ENCODE results near the gene ARHGAP44.
A peak's percentile ranks its signal among the peaks of the same experiment; 100 is the strongest.

The ARHGAP44 gene

GRCh38 chr17:12995106-12995895 lies 206.0 kb downstream of the ARHGAP44 start:
- Mint-ChIP-seq H3K4me3 (no peak overlapping the region), H3K9me3 (no peaks in the 10 kb centered on the region), H3K27me3 (no peaks in the 10 kb centered on the region), H3K36me3 (ENCODE audit: low read depth) (peaks cover 100% of the 10 kb centered on the region), H3K27ac (peak overlapping the region; percentile 17), H3K4me1 (ENCODE audit: low read depth) (no peaks in the 10 kb centered on the region)
- no peak for DNase-seq

- Mint-ChIP-seq H3K27ac (no peak overlapping the region), H3K4me1 (ENCODE audit: low read depth) (no peaks in the 10 kb centered on the region), H3K9me3 (no peaks in the 10 kb centered on the region), H3K27me3 (no peaks in the 10 kb centered on the region), H3K4me3 (no peak overlapping the region), H3K36me3 (ENCODE audit: low read depth) (peaks cover 100% of the 10 kb centered on the region)
- DNase-seq = no peak
Measured at GRCh38 chr17:12995896-12996295, 206.6 kb downstream of the ARHGAP44 start.

- Mint-ChIP-seq H3K9me3 (no peaks in the 10 kb centered on the region), H3K36me3 (ENCODE audit: low read depth) (peaks cover 99% of the 10 kb centered on the region), H3K27me3 (no peaks in the 10 kb centered on the region), H3K4me1 (ENCODE audit: low read depth) (no peaks in the 10 kb centered on the region), H3K27ac (no peak overlapping the region), H3K4me3 (no peak overlapping the region)
- no peak for DNase-seq
Measured at GRCh38 chr17:12996357-12996756, 207.1 kb downstream of the ARHGAP44 start.

- Mint-ChIP-seq H3K4me3 (no peak overlapping the region), H3K36me3 (ENCODE audit: low read depth) (peaks cover 93% of the 10 kb centered on the region), H3K4me1 (ENCODE audit: low read depth) (no peaks in the 10 kb centered on the region), H3K27me3 (no peaks in the 10 kb centered on the region), H3K9me3 (no peaks in the 10 kb centered on the region), H3K27ac (no peak overlapping the region)
- no peak for DNase-seq
Measured at GRCh38 chr17:12996941-12997340, 207.6 kb downstream of the ARHGAP44 start.

GRCh38 chr17:12998461-12998860 lies 209.2 kb downstream of the ARHGAP44 start:
- Mint-ChIP-seq H3K27me3 (no peaks in the 10 kb centered on the region), H3K27ac (no peak overlapping the region), H3K9me3 (no peaks in the 10 kb centered on the region), H3K4me1 (ENCODE audit: low read depth) (no peaks in the 10 kb centered on the region), H3K36me3 (ENCODE audit: low read depth) (peaks cover 78% of the 10 kb centered on the region), H3K4me3 (no peak overlapping the region)
- DNase-seq = no peak

GRCh38 chr17:12998874-12999273 lies 209.6 kb downstream of the ARHGAP44 start:
- no peak overlapping the region for H3K27ac Mint-ChIP-seq
- no peaks in the 10 kb centered on the region for H3K9me3 Mint-ChIP-seq
- DNase-seq = no peak
- H3K27me3 Mint-ChIP-seq = no peaks in the 10 kb centered on the region
- H3K4me1 Mint-ChIP-seq (ENCODE audit: low read depth) = peaks cover 2% of the 10 kb centered on the region
- H3K36me3 Mint-ChIP-seq (ENCODE audit: low read depth) = peaks cover 74% of the 10 kb centered on the region
- no peak overlapping the region for H3K4me3 Mint-ChIP-seq

- Mint-ChIP-seq H3K27ac (no peak overlapping the region), H3K4me1 (ENCODE audit: low read depth) (peaks cover 2% of the 10 kb centered on the region), H3K4me3 (no peak overlapping the region), H3K9me3 (no peaks in the 10 kb centered on the region), H3K27me3 (no peaks in the 10 kb centered on the region), H3K36me3 (ENCODE audit: low read depth) (peaks cover 57% of the 10 kb centered on the region)
- no peak for DNase-seq
Measured at GRCh38 chr17:13000561-13000960, 211.3 kb downstream of the ARHGAP44 start.

GRCh38 chr17:13001991-13002615 lies 212.8 kb downstream of the ARHGAP44 start:
- Mint-ChIP-seq H3K9me3 (no peaks in the 10 kb centered on the region), H3K27ac (no peak overlapping the region), H3K4me3 (no peak overlapping the region), H3K4me1 (ENCODE audit: low read depth) (peaks cover 2% of the 10 kb centered on the region), H3K36me3 (ENCODE audit: low read depth) (peaks cover 47% of the 10 kb centered on the region), H3K27me3 (no peaks in the 10 kb centered on the region)
- no peak for DNase-seq

- Mint-ChIP-seq H3K27me3 (no peaks in the 10 kb centered on the region), H3K4me3 (no peak overlapping the region), H3K27ac (no peak overlapping the region), H3K36me3 (ENCODE audit: low read depth) (peaks cover 45% of the 10 kb centered on the region), H3K4me1 (ENCODE audit: low read depth) (peaks cover 2% of the 10 kb centered on the region), H3K9me3 (no peaks in the 10 kb centered on the region)
- DNase-seq = peak; percentile 58
Measured at GRCh38 chr17:13002761-13003453, 213.6 kb downstream of the ARHGAP44 start.

- no peaks in the 10 kb centered on the region for H3K27me3 Mint-ChIP-seq
- H3K4me3 Mint-ChIP-seq = no peak overlapping the region
- H3K4me1 Mint-ChIP-seq (ENCODE audit: low read depth) = peaks cover 2% of the 10 kb centered on the region
- no peak overlapping the region for H3K27ac Mint-ChIP-seq
- H3K9me3 Mint-ChIP-seq = no peaks in the 10 kb centered on the region
- no peak for DNase-seq
- peaks cover 45% of the 10 kb centered on the region for H3K36me3 Mint-ChIP-seq (ENCODE audit: low read depth)
Measured at GRCh38 chr17:13003454-13003851, 214.2 kb downstream of the ARHGAP44 start.

- Mint-ChIP-seq H3K27me3 (no peaks in the 10 kb centered on the region), H3K4me1 (ENCODE audit: low read depth) (peaks cover 2% of the 10 kb centered on the region), H3K9me3 (no peaks in the 10 kb centered on the region), H3K27ac (no peak overlapping the region), H3K4me3 (no peak overlapping the region), H3K36me3 (ENCODE audit: low read depth) (peaks cover 44% of the 10 kb centered on the region)
- DNase-seq = no peak
Measured at GRCh38 chr17:13003927-13004326, 214.6 kb downstream of the ARHGAP44 start.

- Mint-ChIP-seq H3K27me3 (no peaks in the 10 kb centered on the region), H3K4me1 (ENCODE audit: low read depth) (peaks cover 2% of the 10 kb centered on the region), H3K4me3 (no peak overlapping the region), H3K36me3 (ENCODE audit: low read depth) (peaks cover 43% of the 10 kb centered on the region), H3K27ac (peak overlapping the region; percentile 32), H3K9me3 (no peaks in the 10 kb centered on the region)
- DNase-seq = no peak
Measured at GRCh38 chr17:13004336-13004735, 215.0 kb downstream of the ARHGAP44 start.

GRCh38 chr17:13005530-13005929 lies 216.2 kb downstream of the ARHGAP44 start:
- Mint-ChIP-seq H3K9me3 (no peaks in the 10 kb centered on the region), H3K27me3 (no peaks in the 10 kb centered on the region), H3K4me3 (no peak overlapping the region), H3K27ac (peak overlapping the region; percentile 52), H3K36me3 (ENCODE audit: low read depth) (peaks cover 43% of the 10 kb centered on the region), H3K4me1 (ENCODE audit: low read depth) (peaks cover 2% of the 10 kb centered on the region)
- DNase-seq = no peak

- no peak overlapping the region for H3K27ac Mint-ChIP-seq
- peaks cover 65% of the 10 kb centered on the region for H3K36me3 Mint-ChIP-seq (ENCODE audit: low read depth)
- no peak overlapping the region for H3K4me3 Mint-ChIP-seq
- H3K27me3 Mint-ChIP-seq = no peaks in the 10 kb centered on the region
- no peaks in the 10 kb centered on the region for H3K9me3 Mint-ChIP-seq
- no peak for DNase-seq
- H3K4me1 Mint-ChIP-seq (ENCODE audit: low read depth) = peaks cover 10% of the 10 kb centered on the region
Measured at GRCh38 chr17:13008461-13008860, 219.2 kb downstream of the ARHGAP44 start.

- Mint-ChIP-seq H3K27ac (no peak overlapping the region), H3K4me1 (ENCODE audit: low read depth) (peaks cover 29% of the 10 kb centered on the region), H3K27me3 (no peaks in the 10 kb centered on the region), H3K4me3 (no peak overlapping the region), H3K9me3 (no peaks in the 10 kb centered on the region), H3K36me3 (ENCODE audit: low read depth) (peaks cover 90% of the 10 kb centered on the region)
- no peak for DNase-seq
Measured at GRCh38 chr17:13010959-13011358, 221.7 kb downstream of the ARHGAP44 start.
